GM21515 (cell line): ENCODE measurements around the gene ITGA7.

Experiments
- ATAC-seq: cut with Tn5 transposase; IDR thresholded peaks from one replicate; pipeline ENCODE4 v1.9.1; 2021; ENCODE audit not compliant: unreplicated experiment

Gene ITGA7

GRCh38 chr12:55685671-55686070 lies 22.0 kb downstream of the ITGA7 start:
- no peak for ATAC-seq

DNA sequence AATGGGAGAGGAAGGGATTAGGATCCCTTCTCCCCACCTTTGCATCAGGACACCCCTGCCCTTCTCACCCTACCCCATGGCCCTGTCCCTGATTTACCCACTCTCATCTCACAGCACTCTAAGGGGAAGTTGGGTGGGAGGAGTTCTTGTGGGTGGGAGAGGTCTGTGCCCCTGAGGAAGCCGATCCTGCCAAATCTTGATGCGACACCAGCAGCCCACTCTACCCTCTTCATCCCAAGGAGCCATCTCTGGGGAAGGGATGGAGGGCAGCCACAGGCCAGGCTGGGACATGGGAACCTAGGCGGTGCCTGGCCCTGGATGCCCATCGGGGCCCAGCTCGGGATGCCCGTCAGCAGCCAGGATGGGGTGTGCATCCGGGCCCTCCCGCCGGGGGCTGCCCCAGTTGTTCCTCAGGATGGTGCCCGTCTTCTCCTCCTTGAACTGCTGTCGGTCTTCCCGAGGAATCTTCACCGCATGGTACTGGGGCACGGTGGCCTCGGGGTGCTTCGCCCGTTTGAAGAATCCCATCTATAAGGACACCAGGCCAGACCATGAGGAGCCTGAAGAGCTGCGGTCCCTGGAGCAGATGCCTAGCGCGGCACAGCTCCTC lies 22.8 kb downstream of the ITGA7 start:
- no peak for ATAC-seq

DNA sequence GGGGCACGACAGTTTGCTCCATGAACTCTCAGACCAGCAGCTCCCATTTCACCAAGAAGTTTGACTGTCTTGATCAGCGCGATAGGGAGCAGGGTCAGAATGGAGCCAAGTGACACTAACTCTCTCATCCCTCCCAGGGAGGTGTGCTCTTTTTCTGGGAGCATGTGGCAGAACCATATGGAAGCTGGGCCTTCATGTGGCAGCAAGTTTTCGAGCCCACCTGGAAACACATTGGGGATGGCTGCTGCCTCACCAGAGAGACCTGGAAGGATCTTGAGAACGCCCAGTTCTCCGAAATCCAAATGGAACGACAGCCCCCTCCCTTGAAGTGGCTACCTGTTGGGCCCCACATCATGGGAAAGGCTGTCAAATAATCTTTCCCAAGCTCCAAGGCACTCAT lies 24.0 kb downstream of the ITGA7 start:
- ATAC-seq, result no peak

DNA sequence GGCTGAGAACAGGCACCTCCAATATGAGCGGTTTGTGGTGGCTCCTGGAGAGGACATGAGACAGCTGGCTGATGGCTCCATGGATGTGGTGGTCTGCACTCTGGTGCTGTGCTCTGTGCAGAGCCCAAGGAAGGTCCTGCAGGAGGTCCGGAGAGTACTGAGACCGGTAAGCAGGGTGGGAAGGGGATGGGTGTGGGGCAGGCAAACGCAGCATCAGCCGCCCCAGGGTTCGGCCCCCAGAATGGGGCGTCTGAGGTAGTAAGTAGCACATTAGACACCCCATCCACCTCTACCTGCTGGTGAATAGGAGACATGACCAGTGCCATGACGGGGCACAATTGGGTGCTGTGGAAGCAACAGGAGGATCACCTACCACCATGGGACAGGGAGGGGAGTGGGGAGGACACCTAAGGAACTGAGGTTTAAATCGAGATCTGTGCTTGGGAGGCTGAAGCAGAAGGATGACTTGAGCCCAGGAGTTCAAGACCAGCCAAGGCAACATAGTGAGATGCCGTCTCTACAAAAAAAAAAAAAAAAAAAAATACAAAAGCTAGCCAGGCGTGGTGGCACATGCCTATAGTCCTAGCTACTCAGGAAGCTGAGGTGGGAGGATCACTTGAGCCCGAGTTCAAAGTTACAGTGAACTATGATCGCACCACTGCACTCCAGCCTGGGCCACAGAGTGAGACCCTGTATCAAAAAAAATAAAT lies 25.5 kb downstream of the ITGA7 start:
- ATAC-seq, result no peak

GRCh38 chr12:55681142-55682077 lies 26.3 kb downstream of the ITGA7 start:
- ATAC-seq, result no peak

DNA sequence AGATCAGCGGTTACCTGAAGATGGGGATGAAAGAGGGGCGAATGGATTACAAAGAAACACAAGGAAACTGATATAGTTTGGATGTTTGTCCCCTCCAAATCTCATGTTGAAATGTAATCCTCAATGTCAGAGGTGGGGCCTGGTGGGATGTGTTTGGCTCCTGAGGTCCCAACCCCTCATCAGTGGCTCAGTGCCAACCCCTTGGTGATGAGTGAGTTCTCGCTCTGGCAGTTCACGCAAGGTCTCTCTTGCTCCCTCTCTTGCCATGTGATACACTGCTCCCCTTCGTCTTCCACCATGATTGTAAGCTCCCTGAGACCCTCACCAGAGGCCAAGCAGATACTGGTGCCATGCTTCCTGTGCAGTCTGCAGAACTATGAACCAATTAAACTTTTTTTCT lies 28.0 kb downstream of the ITGA7 start:
- ATAC-seq, result no peak

GRCh38 chr12:55676707-55677106 lies 31.0 kb downstream of the ITGA7 start:
- ATAC-seq, result no peak

DNA sequence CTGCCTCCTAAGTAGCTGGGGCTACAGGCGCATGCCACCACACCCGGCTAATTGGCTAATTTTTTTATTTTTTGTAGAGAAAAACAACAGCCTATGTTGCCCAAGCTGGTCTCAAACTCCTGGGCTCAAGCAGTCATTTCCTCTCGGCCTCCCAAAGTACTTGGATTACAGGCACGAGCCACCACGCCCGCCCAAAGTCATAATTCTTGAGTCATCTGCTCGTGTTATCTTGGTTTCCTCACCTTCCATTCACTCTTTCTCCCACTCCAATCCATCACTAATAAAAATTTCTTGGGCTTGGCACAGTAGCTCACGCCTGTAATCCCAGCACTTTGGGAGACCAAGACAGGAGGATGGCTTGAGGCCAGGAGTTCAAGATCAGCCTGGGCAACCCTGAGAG lies 32.0 kb downstream of the ITGA7 start:
- ATAC-seq, result no peak

DNA sequence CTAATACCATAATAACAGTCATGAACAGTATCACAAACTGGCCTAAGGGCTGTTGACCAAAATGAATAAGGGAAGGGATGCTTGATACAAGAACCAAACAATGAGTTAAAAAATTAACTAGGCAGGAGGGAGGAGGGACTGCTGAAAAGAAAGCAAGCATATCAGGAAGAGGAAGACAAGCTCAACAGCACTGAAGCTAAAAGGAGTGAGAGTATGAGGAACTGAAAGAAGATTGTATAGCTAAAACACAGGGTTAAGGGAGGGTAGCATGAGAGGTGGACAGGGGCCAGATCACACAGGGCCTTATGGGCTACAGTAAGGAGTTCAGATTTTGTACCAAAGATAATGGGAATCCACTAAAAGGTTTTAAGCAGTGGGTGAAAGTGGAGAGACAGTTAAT lies 34.1 kb downstream of the ITGA7 start:
- peak; percentile 98 for ATAC-seq

GRCh38 chr12:55671746-55672145 lies 36.0 kb downstream of the ITGA7 start:
- no peak for ATAC-seq

DNA sequence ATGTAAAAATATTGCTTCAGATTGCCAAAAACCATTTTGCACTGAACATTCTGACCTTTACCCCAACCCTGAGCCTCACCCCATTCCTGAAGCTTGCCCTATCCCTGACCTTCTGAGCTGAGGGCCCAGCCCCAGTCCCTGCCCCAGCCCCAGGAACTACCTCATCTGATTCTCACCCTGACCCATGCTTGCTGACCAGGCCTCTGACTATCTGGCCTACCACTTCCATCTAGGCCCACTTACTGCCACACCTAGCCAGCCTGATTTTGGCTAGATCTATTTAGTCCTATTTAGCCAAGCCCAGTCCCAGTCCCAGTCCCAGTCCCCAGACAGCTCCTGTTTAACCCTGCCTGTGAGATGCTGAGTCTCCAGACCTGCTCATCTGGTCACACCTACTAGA lies 37.4 kb downstream of the ITGA7 start:
- ATAC-seq, result no peak

- ATAC-seq, result no peak
Measured at GRCh38 chr12:55666508-55666907, 41.2 kb downstream of the ITGA7 start.

DNA sequence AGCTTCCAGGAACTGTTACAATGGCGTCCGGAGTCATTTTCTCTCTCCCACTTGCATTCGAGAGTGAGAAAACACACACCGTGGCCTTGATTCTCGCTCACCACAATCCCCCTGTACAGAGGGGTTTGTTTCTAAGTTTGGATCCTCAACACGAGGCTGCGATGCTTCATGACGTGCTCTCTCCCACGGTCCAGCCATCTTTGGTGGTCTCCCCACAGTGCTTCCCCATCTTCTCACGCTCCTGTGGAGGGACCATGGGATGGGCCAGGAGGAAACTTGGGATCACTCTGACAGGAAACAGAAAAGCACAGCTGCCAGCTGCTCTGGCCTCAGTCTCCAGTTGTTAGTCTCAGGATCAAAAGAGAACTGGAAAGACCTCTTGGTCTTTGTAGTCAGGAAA lies 42.9 kb downstream of the ITGA7 start:
- no peak for ATAC-seq

GRCh38 chr12:55663391-55663790 lies 44.3 kb downstream of the ITGA7 start:
- no peak for ATAC-seq

DNA sequence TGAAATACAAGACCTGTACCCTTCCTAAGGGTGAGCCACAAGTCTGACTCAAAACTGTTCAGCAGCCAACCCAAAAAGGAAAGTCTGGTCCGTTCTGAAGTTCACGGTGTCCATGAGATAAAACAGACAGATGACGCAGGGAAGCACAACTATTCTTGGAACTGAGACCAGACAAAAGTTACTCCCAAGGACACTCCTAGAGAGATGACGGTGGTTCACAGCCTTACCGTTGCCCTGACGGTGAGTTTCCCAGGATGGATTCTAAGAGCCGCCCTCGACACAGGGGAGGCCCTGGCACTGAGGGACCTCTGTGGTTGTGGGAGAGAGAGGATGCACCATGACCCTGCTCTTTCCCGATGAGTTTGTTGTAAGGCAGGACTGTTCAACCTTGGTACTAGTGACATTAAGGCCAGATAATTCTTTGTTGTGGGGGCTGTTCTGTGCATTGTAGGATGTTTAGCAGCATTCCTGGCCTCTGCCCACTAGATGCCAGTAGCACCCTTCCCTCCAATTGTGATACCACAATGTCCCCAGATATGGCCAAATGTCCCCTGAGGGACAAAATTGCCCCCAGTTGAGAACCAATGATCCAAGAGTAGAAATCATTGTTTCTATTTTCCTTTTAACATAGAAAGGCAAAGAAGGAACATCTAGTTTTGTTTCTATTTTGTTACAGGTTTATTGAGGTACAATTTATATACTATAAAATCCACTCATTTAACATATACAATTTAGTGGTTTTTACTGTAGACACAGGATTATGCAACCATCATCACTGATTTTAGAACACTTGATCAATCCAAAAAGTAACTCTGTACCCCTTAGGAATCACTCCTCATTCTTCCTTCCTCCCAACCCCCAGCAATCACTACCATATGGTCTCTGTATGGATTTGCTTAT lies 48.0 kb downstream of the ITGA7 start:
- no peak for ATAC-seq

DNA sequence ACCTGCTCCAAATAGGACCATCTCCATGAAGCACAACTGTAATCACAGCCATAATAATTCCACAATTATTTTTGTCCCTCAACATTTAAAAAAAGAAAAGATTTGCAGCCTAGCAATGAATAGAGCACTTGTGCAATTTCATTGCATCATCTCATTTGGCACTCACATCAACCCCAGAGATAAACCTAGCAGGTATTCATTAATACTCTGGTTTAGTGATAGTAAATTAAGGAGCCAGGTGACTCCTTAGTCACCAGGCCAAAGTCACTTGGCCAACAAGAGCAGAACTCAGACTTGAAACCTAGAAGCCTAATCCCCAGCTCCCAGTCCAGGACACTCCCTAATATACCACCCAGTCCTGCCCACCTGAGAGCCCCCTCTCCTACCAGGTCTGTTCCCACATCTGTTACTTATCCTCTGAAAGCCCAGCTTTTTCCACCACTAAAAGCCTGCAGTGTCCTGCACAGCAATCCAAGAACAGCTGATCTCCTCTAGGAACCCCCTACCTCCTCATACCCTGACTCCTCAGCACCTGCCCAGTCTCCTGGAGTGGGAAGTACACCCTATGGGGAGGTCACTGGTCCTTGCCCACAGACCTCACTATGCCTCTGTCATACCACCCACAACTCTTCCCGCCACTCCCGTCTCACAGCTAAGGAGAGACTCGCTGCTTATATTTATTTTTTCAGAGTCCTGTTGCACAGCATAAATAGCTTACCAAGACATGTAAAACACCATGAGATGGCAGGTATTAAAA lies 48.9 kb downstream of the ITGA7 start:
- ATAC-seq, result no peak

- no peak for ATAC-seq
Measured at GRCh38 chr12:55658212-55658611, 49.5 kb downstream of the ITGA7 start.

GRCh38 chr12:55657212-55657611 lies 50.5 kb downstream of the ITGA7 start:
- no peak for ATAC-seq

DNA sequence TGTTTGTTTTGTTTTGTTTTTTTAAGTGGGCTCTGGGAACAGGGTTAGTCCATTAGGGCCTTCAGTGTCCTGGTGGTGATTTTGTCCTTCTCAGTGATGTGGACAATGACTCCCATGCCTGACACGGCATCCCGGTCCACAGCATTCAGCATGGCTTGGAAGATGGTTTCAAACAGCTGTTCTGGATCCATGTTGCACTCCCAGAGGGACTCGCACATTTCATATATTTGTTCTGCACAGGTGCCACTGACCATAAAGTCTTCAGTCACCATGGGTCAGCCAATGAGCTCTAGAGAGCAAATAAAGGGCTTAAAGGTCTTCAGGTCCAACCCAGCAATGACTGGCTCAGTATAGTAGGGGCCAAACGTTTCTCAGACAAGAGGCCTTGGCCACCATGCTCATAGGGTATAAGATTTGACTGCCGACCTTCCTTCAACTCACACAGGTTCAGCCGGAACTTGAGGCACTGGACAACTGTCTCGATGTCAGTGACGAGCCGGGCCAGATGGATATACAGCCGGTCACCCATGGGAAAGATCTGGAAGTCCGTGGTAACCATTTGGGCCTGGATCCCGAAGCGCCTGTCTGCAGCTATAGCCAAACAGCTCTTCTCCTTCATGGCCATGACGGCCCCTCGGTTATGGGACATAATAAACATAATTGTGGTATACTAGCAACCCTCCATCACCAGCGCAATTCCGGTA lies 53.0 kb downstream of the ITGA7 start:
- ATAC-seq, result no peak

DNA sequence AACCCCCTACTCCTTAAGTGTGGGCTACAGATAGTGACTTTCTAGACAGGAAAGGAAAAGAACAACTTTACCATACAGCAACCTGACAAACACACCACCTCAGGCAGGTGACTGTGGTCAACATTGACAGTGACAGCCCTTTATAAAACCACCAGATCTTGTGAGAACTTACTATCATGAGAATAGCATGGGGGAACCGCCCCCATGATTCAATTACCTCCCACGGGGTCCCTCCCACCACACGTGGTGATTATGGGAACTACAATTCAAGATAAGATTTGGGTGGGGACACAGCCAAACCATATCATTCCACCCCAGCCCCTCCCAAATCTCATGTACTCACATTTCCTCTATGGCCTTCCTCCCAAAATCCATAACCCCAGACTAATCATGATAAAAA lies 54.7 kb downstream of the ITGA7 start:
- ATAC-seq, result no peak
